HCT116 (cell line): ENCODE measurements around the gene POLN. TPM values are rescaled to one million over a fixed set of nuclear protein-coding genes. Genes with fewer than 3 reads are reported as not detected.

Experiments
- ATAC-seq: fragments of 200-7000 bp; cut with Tn5 transposase; 2 replicates; pipeline ENCODE4 v1.9.1; 2020; ENCODE audit warnings: mild to moderate bottlenecking, moderate library complexity
- BruUV-seq: library from RNA; stranded (reverse); fragments of 400-500 nt; replicated peaks from 2 replicates; lab custom pipeline; 2021; lab: Mats Ljungman, UMichigan
- CTCF ChIA-PET: fragments of 300-600 bp; sonication (Branson Sonifier 250); formaldehyde crosslinking; loops from one replicate; lab custom pipeline; 2021; ENCODE audit warnings: antibody characterized with exemption; lab: Charles Lee
- POLR2A ChIA-PET: fragments of 300-600, 350-600 bp; sonication (Branson Sonifier 250); formaldehyde crosslinking; loops from one replicate; lab custom pipeline; 2021; ENCODE audit warnings: antibody characterized with exemption; lab: Charles Lee
- RAD21 ChIA-PET, 2 experiments: fragments of 300-600 bp; sonication (Branson Sonifier 250); formaldehyde crosslinking; loops; one replicate each; lab custom pipeline; 2023; ENCODE audit warnings: low total read pairs in 2 of 2; ENCODE audit not compliant: uncharacterized antibody in 2 of 2, unreplicated experiment in 2 of 2, low non-redundant PET in 1 of 2; lab: Charles Lee
- DNase-seq: peaks from one replicate; pipeline ENCODE4 v3.0.0-alpha.2; 2010; ENCODE audit warnings: low read depth, low spot score
- H2AFZ ChIP-seq: fragments of 200-600 bp; shearing (Covaris generic), sonication (generic); 2 replicates; pipeline ENCODE4 v1.6.1; 2017; ENCODE audit warnings: low read depth, mixed run types, mixed read lengths, antibody characterized with exemption, low read length; ENCODE audit not compliant: poor library complexity, severe bottlenecking
- H3K27ac ChIP-seq: 2 replicates; pipeline ENCODE4 v1.5.1; 2012; ENCODE audit warnings: low read depth, low read length
- H3K27me3 ChIP-seq: fragments of 200-600 bp; sonication (generic); 2 replicates; pipeline ENCODE4 v1.6.1; 2016; ENCODE audit warnings: mixed run types, low read length, mixed read lengths; ENCODE audit not compliant: insufficient read depth
- H3K36me3 ChIP-seq, 2 experiments: fragments of 200-500 bp in 1 of 2; fragments of 200-600 bp in 1 of 2; sonication (Bioruptor generic) in 1 of 2; sonication (generic) in 1 of 2; 2 replicates each; pipeline versions ENCODE4 v1.5.1 to v1.6.1; 2014 to 2016; ENCODE audit warnings: low read length in 2 of 2, inconsistent platforms in 1 of 2, mixed read lengths in 1 of 2, mixed run types in 1 of 2; ENCODE audit not compliant: insufficient read depth in 2 of 2, control insufficient read depth in 1 of 2
- H3K4me1 ChIP-seq, 2 experiments: fragments of 200-600 bp in 1 of 2; sonication (generic) in 1 of 2; 2 replicates each; pipeline versions ENCODE4 v1.5.1 to v1.6.1; 2012 to 2017; ENCODE audit warnings: low read length in 2 of 2, inconsistent platforms in 1 of 2, mild to moderate bottlenecking in 1 of 2, mixed read lengths in 1 of 2, mixed run types in 1 of 2, moderate library complexity in 1 of 2; ENCODE audit not compliant: insufficient read depth in 2 of 2, control insufficient read depth in 1 of 2
- H3K4me2 ChIP-seq: fragments of 200-600 bp; sonication (generic); 2 replicates; pipeline ENCODE4 v1.6.1; 2017; ENCODE audit warnings: mixed run types, low read length, mixed read lengths
- H3K4me3 ChIP-seq, 2 experiments: fragments of 200-600 bp in 1 of 2; sonication (generic) in 1 of 2; replicated peaks in 1 of 2; 2 replicates each; pipeline ENCODE4 v1.5.1; 2011 to 2016; ENCODE audit warnings: low read length in 2 of 2, control low read depth in 1 of 2, low read depth in 1 of 2, mild to moderate bottlenecking in 1 of 2, mixed read lengths in 1 of 2, mixed run types in 1 of 2
- H3K79me2 ChIP-seq: fragments of 200-600 bp; sonication (generic); 2 replicates; pipeline ENCODE4 v1.6.1; 2017; ENCODE audit warnings: mild to moderate bottlenecking, mixed run types, low read length, moderate library complexity, mixed read lengths; ENCODE audit not compliant: insufficient read depth
- H3K9ac ChIP-seq: fragments of 200-600 bp; sonication (generic); 2 replicates; pipeline ENCODE4 v1.6.1; 2016; ENCODE audit warnings: low read length, mixed read lengths
- H3K9me2 ChIP-seq: fragments of 200-600 bp; sonication (generic), shearing (Covaris generic); 2 replicates; pipeline ENCODE4 v1.6.1; 2017; ENCODE audit warnings: mixed run types, mild to moderate bottlenecking, moderate library complexity; ENCODE audit not compliant: insufficient read depth
- H3K9me3 ChIP-seq, 2 experiments: fragments of 200-500 bp in 1 of 2; fragments of 200-600 bp in 1 of 2; sonication (Bioruptor generic) in 1 of 2; sonication (generic) in 1 of 2; 2 replicates each; pipeline ENCODE4 v1.6.1; 2014 to 2017; ENCODE audit warnings: low read length in 2 of 2, mixed read lengths in 2 of 2, inconsistent platforms in 1 of 2, low read depth in 1 of 2, mild to moderate bottlenecking in 1 of 2, mixed run types in 1 of 2, moderate library complexity in 1 of 2; ENCODE audit not compliant: control insufficient read depth in 1 of 2, insufficient read depth in 1 of 2
- H4K20me1 ChIP-seq: fragments of 200-600 bp; sonication (generic), shearing (Covaris generic); 2 replicates; pipeline ENCODE4 v1.6.1; 2017; ENCODE audit warnings: mixed run types, mild to moderate bottlenecking, moderate library complexity; ENCODE audit not compliant: insufficient read depth
- CEBPB ChIP-seq: IDR thresholded peaks from 2 replicates; pipeline ENCODE4 v1.6.1; 2012; ENCODE audit warnings: low read depth
- CTCF ChIP-seq, 3 experiments: fragments of 200-600 bp in 1 of 3; sonication (generic) in 1 of 3; IDR thresholded peaks in 2 of 3; conservative IDR thresholded peaks in 1 of 3; 2 replicates each; pipeline ENCODE4 v1.5.1; 2012 to 2017; ENCODE audit warnings: low read depth in 2 of 3, low read length in 2 of 3, antibody characterized with exemption in 1 of 3, borderline replicate concordance in 1 of 3, control low read depth in 1 of 3, mild to moderate bottlenecking in 1 of 3, mixed read lengths in 1 of 3, mixed run types in 1 of 3, moderate library complexity in 1 of 3; ENCODE audit not compliant: insufficient read depth in 1 of 3
- ELF1 ChIP-seq: IDR thresholded peaks from 2 replicates; pipeline ENCODE4 v1.6.1; 2012; ENCODE audit warnings: low read depth, borderline replicate concordance
- JUND ChIP-seq: IDR thresholded peaks from 2 replicates; pipeline ENCODE4 v1.6.1; 2012
- POLR2AphosphoS5 ChIP-seq: IDR thresholded peaks from 2 replicates; pipeline ENCODE4 v1.6.1; 2011; ENCODE audit warnings: mild to moderate bottlenecking, low read depth, low read length, moderate library complexity
- REST ChIP-seq: IDR thresholded peaks from 2 replicates; pipeline ENCODE4 v1.6.1; 2012; ENCODE audit warnings: low read depth
- SP1 ChIP-seq: IDR thresholded peaks from 2 replicates; pipeline ENCODE4 v1.6.1; 2012; ENCODE audit warnings: low read depth
- ZBTB33 ChIP-seq: IDR thresholded peaks from 2 replicates; pipeline ENCODE4 v1.6.1; 2011; ENCODE audit warnings: mild to moderate bottlenecking, low read length, moderate library complexity; ENCODE audit not compliant: insufficient replicate concordance; ENCODE audit errors: extremely low read depth
- ZFX ChIP-seq: fragments of 450-650 bp; IDR thresholded peaks from 2 replicates; pipeline ENCODE4 v1.6.1; 2017
- ZNF274 ChIP-seq: fragments of 200-500 bp; sonication (Bioruptor generic); IDR thresholded peaks from 2 replicates; pipeline ENCODE4 v1.6.1; 2014; ENCODE audit warnings: mild to moderate bottlenecking, low read depth, low read length, inconsistent platforms
- intact Hi-C: fragments of 100-400 bp; cut with micrococcal nuclease; formaldehyde crosslinking; loops from 2 replicates; pipeline ENCODE4 v1.10.0; 2022
- total RNA-seq: library from RNA; stranded (reverse); gene quantifications from one replicate; pipeline ENCODE4 v1.2.1, GENCODE V29; 2021; ENCODE audit not compliant: unreplicated experiment

POLN gene
- total RNA-seq, 1 experiment from 2014 or later: 3.1 TPM

- no peak overlapping the region for H3K4me3 ChIP-seq
- peaks cover under 1 to 9% of the 10 kb centered on the region in 2 experiments; a peak in 2 of 4 replicates for H3K4me1 ChIP-seq
- intact Hi-C loops: no loop called here
- no peaks in the 10 kb centered on the region for H4K20me1 ChIP-seq
- H3K9ac ChIP-seq: no peak overlapping the region
- ATAC-seq: no peak
- no TSS peak for BruUV-seq
- TF ChIP-seq ZBTB33 (no peak), ZFX (no peak)
- H3K27ac ChIP-seq: no peak overlapping the region
- no peaks in the 10 kb centered on the region for H3K79me2 ChIP-seq
- RAD21 ChIA-PET: no interaction called here
- DNase-seq: no peak
- H2AFZ ChIP-seq: no peak overlapping the region
- H3K36me3 ChIP-seq: no peaks in the 10 kb centered on the region
- H3K4me2 ChIP-seq: no peak overlapping the region
- POLR2A ChIA-PET: no interaction called here
- CTCF ChIA-PET: no interaction called here
- no peaks in the 10 kb centered on the region for H3K9me2 ChIP-seq
- no peaks in the 10 kb centered on the region for H3K9me3 ChIP-seq
- no peaks in the 10 kb centered on the region for H3K27me3 ChIP-seq
Measured at GRCh38 chr4:2248821-2249261, 6.9 kb upstream of the POLN start.

GRCh38 chr4:2248044-2248780 lies 6.3 kb upstream of the POLN start:
- no peak overlapping the region for H2AFZ ChIP-seq
- no peak overlapping the region for H3K4me2 ChIP-seq
- DNase-seq (no peak), ATAC-seq (no peak)
- H3K27ac ChIP-seq: no peak overlapping the region
- H3K4me3 ChIP-seq: no peak overlapping the region
- BruUV-seq: no TSS peak
- H3K9me3 ChIP-seq: no peaks in the 10 kb centered on the region
- peaks cover 2 to 13% of the 10 kb centered on the region in 2 experiments; a peak in 2 of 4 replicates for H3K4me1 ChIP-seq
- no peaks in the 10 kb centered on the region for H3K9me2 ChIP-seq
- H3K27me3 ChIP-seq: no peaks in the 10 kb centered on the region
- POLR2A ChIA-PET: no interaction called here
- CTCF ChIA-PET: no interaction called here
- H3K36me3 ChIP-seq: no peaks in the 10 kb centered on the region
- intact Hi-C loops: no loop called here
- H3K79me2 ChIP-seq: no peaks in the 10 kb centered on the region
- RAD21 ChIA-PET: no interaction called here
- H4K20me1 ChIP-seq: no peaks in the 10 kb centered on the region
- no peak overlapping the region for H3K9ac ChIP-seq
- TF ChIP-seq CTCF (IDR thresholded peaks at IDR 0.05 in 2 of 3, conservative IDR thresholded peaks at IDR 0.05 in 1 of 3; ENCODE audit: borderline replicate concordance in 1 of 3, insufficient read depth in 1 of 3, low read depth in 2 of 3, low read length in 2 of 3) (no peak), ELF1 (no peak), POLR2AphosphoS5 (no peak), REST (no peak), JUND (no peak), CEBPB (no peak), ZNF274 (no peak), SP1 (no peak)
